ENCODE data around the gene TP53RK.
"Not testable (repeated sequence)": the region's sequence is repeated elsewhere in the genome, so short reads cannot be mapped to it uniquely, and the experiment has no call there.

The TP53RK gene

DNA sequence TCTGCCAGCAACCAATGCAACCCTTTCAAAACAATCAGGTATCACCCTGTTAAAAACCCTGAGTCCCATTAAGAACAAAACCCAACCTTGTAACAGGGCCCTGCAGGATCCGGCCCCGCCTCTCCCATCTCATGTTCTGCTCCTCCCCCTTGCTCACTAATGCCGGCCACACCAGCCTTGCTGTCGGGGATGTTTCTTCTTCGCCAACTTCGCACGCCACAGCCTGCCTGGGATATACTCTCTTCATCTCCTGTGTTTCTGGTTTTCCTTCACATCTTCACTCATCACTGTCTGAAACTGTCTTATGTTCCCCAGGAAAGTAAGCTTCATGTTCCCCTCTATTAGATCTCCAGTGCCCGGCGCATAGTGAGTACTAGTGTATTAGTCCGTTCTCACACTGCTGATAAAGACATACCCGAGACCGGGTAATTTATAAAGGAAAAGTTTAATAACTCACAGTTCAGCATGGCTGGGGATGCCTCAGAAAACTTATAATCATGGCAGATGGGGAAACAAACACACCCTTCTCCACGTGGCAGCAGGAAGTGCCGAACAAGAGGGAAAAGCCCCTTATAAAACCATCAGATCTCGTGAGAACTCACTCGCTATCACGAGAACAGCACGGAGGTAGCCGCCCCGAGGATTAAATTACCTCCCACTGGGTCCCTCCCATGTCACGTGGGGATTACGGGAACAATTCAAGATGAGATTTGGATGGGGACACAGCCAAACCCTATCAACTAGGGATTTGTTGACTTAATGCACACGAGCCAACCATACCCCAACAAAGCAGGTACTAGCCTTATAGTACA is 5.1 kb downstream of the TP53RK start:
- H3K27ac ChIP-seq (ENCODE audit: low read depth, low read length), result peak overlapping the region; percentile 54
- H3K4me1 ChIP-seq (ENCODE audit: control insufficient read depth in 5 of 5, insufficient read depth in 5 of 5, low read length in 5 of 5), result peaks cover 9 to 45% (median 40%) of the 10 kb centered on the region in 5 donors
- no peaks in the 10 kb centered on the region for H3K27me3 ChIP-seq (ENCODE audit: control insufficient read depth in 5 of 5, insufficient read depth in 4 of 5, low read length in 5 of 5)
- peaks cover 5 to 16% (median 11%) of the 10 kb centered on the region in 5 donors for H3K36me3 ChIP-seq (ENCODE audit: control insufficient read depth in 5 of 5, insufficient read depth in 5 of 5, low read length in 5 of 5)
- peak overlapping the region; percentile 41 to 71 (median 56) for H3K9ac ChIP-seq (ENCODE audit: low read length in 5 of 5)
- H3K4me3 ChIP-seq (ENCODE audit: low read depth in 1 of 5, low read length in 5 of 5), result peak overlapping the region; percentile 53 to 70 (median 60)
- H3K9me3 ChIP-seq (ENCODE audit: control insufficient read depth in 5 of 5, low read length in 5 of 5), result no peaks in the 10 kb centered on the region

- no peaks in the 10 kb centered on the region for H3K9me3 ChIP-seq (ENCODE audit: control insufficient read depth in 5 of 5, low read length in 5 of 5)
- peak overlapping the region; percentile 53 to 70 (median 60) for H3K4me3 ChIP-seq (ENCODE audit: low read depth in 1 of 5, low read length in 5 of 5)
- H3K27ac ChIP-seq (ENCODE audit: low read depth, low read length), result no peak overlapping the region
- peaks cover 5 to 16% (median 11%) of the 10 kb centered on the region in 5 donors for H3K36me3 ChIP-seq (ENCODE audit: control insufficient read depth in 5 of 5, insufficient read depth in 5 of 5, low read length in 5 of 5)
- peaks cover 9 to 42% (median 38%) of the 10 kb centered on the region in 5 donors for H3K4me1 ChIP-seq (ENCODE audit: control insufficient read depth in 5 of 5, insufficient read depth in 5 of 5, low read length in 5 of 5)
- H3K27me3 ChIP-seq (ENCODE audit: control insufficient read depth in 5 of 5, insufficient read depth in 4 of 5, low read length in 5 of 5), result no peaks in the 10 kb centered on the region
- H3K9ac ChIP-seq (ENCODE audit: low read length in 5 of 5), result peak overlapping the region in 4 of 5 donors; percentile 41 to 71 (median 50)
These were observed 5.6 kb downstream of the TP53RK start for GRCh38 chr20:46683668-46683938.

DNA sequence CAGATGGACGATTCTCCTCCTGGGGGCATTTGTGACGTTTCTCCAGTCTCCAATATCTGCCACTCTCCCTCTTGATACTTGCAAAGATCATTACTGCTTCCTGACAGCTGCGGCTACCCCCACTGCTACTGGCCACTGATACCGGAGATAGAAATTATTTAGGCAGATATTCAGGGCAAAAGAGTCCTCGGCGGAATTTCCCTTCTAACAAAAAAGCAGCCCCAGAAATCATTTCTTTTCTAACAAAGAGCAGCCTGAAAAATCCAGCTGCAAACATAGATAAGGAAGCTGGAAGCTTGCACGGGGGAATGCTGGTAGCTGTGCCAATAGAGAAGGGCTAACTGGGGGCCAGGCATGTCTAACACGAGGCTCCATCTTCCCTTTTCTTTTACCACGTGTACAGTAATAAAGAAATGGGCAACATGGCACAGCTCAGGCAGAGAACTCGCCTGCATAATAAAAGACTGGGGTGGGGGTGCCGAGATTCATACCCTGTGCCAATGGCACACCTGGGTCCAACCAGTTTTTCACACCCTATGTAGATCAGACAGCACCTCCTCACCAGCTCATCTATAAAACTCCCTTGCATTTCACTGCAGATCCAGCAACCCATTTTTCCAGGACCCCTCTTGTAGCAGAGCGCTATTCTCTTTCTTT is 6.1 kb downstream of the TP53RK start:
- H3K4me1 ChIP-seq (ENCODE audit: control insufficient read depth in 5 of 5, insufficient read depth in 5 of 5, low read length in 5 of 5), result peaks cover 7 to 38% (median 33%) of the 10 kb centered on the region in 5 donors
- no peaks in the 10 kb centered on the region for H3K9me3 ChIP-seq (ENCODE audit: control insufficient read depth in 5 of 5, low read length in 5 of 5)
- peak overlapping the region in 3 of 5 donors; percentile 26 to 71 (median 43) for H3K9ac ChIP-seq (ENCODE audit: low read length in 5 of 5)
- H3K36me3 ChIP-seq (ENCODE audit: control insufficient read depth in 5 of 5, insufficient read depth in 5 of 5, low read length in 5 of 5), result peaks cover 5 to 16% (median 11%) of the 10 kb centered on the region in 5 donors
- H3K27me3 ChIP-seq (ENCODE audit: control insufficient read depth in 5 of 5, insufficient read depth in 4 of 5, low read length in 5 of 5), result no peaks in the 10 kb centered on the region
- H3K4me3 ChIP-seq (ENCODE audit: low read depth in 1 of 5, low read length in 5 of 5), result peak overlapping the region; percentile 53 to 70 (median 60)
- H3K27ac ChIP-seq (ENCODE audit: low read depth, low read length), result no peak overlapping the region

- H3K4me3 ChIP-seq (ENCODE audit: low read depth in 1 of 5, low read length in 5 of 5), result no peak overlapping the region
- H3K36me3 ChIP-seq (ENCODE audit: control insufficient read depth in 5 of 5, insufficient read depth in 5 of 5, low read length in 5 of 5), result peaks cover 5 to 16% (median 11%) of the 10 kb centered on the region in 5 donors
- no peak overlapping the region for H3K27ac ChIP-seq (ENCODE audit: low read depth, low read length)
- H3K9me3 ChIP-seq (ENCODE audit: control insufficient read depth in 5 of 5, low read length in 5 of 5), result no peaks in the 10 kb centered on the region
- peaks cover 4 to 29% (median 25%) of the 10 kb centered on the region in 5 donors for H3K4me1 ChIP-seq (ENCODE audit: control insufficient read depth in 5 of 5, insufficient read depth in 5 of 5, low read length in 5 of 5)
- no peaks in the 10 kb centered on the region for H3K27me3 ChIP-seq (ENCODE audit: control insufficient read depth in 5 of 5, insufficient read depth in 4 of 5, low read length in 5 of 5)
- peak overlapping the region in 1 of 5 donors; percentile 26 for H3K9ac ChIP-seq (ENCODE audit: low read length in 5 of 5)
These were observed 7.0 kb downstream of the TP53RK start for GRCh38 chr20:46682063-46682821.

DNA sequence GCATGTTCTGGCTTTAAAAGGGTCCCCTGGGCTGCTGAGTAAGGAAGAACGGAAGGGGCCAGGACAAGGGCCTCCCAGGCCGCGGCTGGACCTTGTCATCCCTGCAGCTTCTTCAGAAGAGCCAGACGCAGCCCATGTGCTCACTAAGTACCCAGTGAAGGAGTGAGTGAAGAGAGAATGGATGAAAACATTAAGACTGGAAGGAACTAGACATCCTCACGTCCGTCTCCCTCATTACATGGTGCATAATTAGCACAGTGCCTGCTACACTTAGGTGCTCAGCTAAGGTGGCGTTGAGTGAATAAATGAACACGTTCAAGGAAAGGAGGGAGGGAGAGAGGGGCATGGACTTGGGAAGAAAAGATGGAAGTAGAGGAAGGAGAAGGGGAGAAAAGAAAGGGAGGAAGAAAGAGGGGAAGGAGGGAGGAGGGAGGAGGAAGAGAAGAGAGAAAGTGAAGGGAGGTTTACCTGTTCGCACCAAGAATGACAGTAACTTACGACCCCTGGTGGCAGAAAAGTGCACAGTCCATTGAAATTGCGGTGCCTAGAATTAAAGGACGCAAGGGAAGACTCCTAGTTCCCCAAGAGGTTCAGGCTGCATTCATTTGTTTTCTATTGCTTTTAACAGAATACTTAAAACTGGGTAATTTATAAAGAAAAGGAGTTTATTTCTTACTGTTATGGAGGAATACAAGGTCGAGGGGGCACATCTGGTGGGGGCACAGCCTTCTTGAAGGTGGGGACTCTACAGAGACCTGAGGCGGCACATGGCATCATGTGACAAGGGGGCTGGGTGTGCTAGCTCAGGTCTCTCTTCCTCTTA is 8.0 kb downstream of the TP53RK start:
- Histone ChIP-seq H3K9ac (ENCODE audit: low read length in 5 of 5) (no peak overlapping the region), H3K9me3 (ENCODE audit: control insufficient read depth in 5 of 5, low read length in 5 of 5) (no peaks in the 10 kb centered on the region), H3K27ac (ENCODE audit: low read depth, low read length) (no peak overlapping the region), H3K36me3 (ENCODE audit: control insufficient read depth in 5 of 5, insufficient read depth in 5 of 5, low read length in 5 of 5) (peaks cover under 1 to 9% (median 5%) of the 10 kb centered on the region in 5 donors), H3K4me3 (ENCODE audit: low read depth in 1 of 5, low read length in 5 of 5) (no peak overlapping the region), H3K27me3 (ENCODE audit: control insufficient read depth in 5 of 5, insufficient read depth in 4 of 5, low read length in 5 of 5) (no peaks in the 10 kb centered on the region), H3K4me1 (ENCODE audit: control insufficient read depth in 5 of 5, insufficient read depth in 5 of 5, low read length in 5 of 5) (peaks cover 4 to 26% (median 23%) of the 10 kb centered on the region in 5 donors)

- H3K27ac ChIP-seq (ENCODE audit: low read depth, low read length), result no peak overlapping the region
- no peaks in the 10 kb centered on the region for H3K9me3 ChIP-seq (ENCODE audit: control insufficient read depth in 5 of 5, low read length in 5 of 5)
- H3K36me3 ChIP-seq (ENCODE audit: control insufficient read depth in 5 of 5, insufficient read depth in 5 of 5, low read length in 5 of 5), result peaks cover 0 to 8% (median 2%) of the 10 kb centered on the region in 5 donors
- H3K27me3 ChIP-seq (ENCODE audit: control insufficient read depth in 5 of 5, insufficient read depth in 4 of 5, low read length in 5 of 5), result no peaks in the 10 kb centered on the region
- no peak overlapping the region for H3K9ac ChIP-seq (ENCODE audit: low read length in 5 of 5)
- peaks cover 4 to 26% (median 23%) of the 10 kb centered on the region in 5 donors for H3K4me1 ChIP-seq (ENCODE audit: control insufficient read depth in 5 of 5, insufficient read depth in 5 of 5, low read length in 5 of 5)
- H3K4me3 ChIP-seq (ENCODE audit: low read depth in 1 of 5, low read length in 5 of 5), result no peak overlapping the region
These were observed 8.6 kb downstream of the TP53RK start for GRCh38 chr20:46680684-46681031.

DNA sequence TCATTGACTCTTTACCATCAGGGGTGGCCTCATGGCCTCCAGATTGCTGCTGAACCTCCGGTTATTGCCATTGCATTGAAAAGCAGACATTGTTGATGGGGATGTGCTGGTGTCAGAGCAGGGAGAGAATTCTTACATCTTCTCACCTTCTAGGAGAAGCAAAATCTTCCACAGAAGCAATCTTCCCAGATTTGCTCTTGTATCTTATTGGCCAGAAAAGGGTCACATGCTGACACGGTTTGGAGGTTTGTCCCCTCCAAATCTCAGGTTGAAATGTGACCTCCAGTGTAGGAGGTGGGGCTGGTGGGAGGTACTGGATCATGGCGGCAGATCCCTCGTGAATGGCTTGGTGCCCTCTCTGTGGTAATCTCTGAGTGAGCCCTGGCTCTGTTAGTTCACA is 10.7 kb downstream of the TP53RK start:
- H3K9ac ChIP-seq (ENCODE audit: low read length in 5 of 5), result no peak overlapping the region
- peaks cover 0 to 8% (median 0%) of the 10 kb centered on the region in 5 donors for H3K36me3 ChIP-seq (ENCODE audit: control insufficient read depth in 5 of 5, insufficient read depth in 5 of 5, low read length in 5 of 5)
- H3K9me3 ChIP-seq (ENCODE audit: control insufficient read depth in 5 of 5, low read length in 5 of 5), result no peaks in the 10 kb centered on the region
- H3K27me3 ChIP-seq (ENCODE audit: control insufficient read depth in 5 of 5, insufficient read depth in 4 of 5, low read length in 5 of 5), result no peaks in the 10 kb centered on the region
- no peak overlapping the region for H3K4me3 ChIP-seq (ENCODE audit: low read depth in 1 of 5, low read length in 5 of 5)
- H3K4me1 ChIP-seq (ENCODE audit: control insufficient read depth in 5 of 5, insufficient read depth in 5 of 5, low read length in 5 of 5), result peaks cover 1 to 15% (median 13%) of the 10 kb centered on the region in 5 donors
- no peak overlapping the region for H3K27ac ChIP-seq (ENCODE audit: low read depth, low read length)

DNA sequence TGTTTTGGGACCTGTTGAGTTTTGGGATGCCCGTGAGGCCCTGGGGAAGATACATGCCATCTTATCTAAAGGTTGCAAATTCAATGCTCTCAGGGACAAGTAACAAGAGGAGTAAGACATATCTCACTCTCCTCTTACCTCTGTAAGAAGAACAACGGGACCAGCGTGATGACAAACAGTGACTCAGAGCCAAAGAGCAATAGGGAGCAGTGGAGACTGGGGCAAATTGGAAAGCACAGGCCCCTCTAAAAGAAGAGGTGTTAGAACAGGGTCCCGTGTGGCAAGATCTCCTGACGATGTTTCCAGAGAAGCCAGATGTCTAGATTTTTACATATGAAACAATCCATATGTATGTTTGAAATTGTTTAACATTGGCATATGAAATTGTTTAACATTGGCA is 11.6 kb downstream of the TP53RK start:
- H3K4me1 ChIP-seq (ENCODE audit: control insufficient read depth in 5 of 5, insufficient read depth in 5 of 5, low read length in 5 of 5), result peaks cover 0 to 6% (median 4%) of the 10 kb centered on the region in 5 donors
- H3K27ac ChIP-seq (ENCODE audit: low read depth, low read length), result no peak overlapping the region
- H3K9ac ChIP-seq (ENCODE audit: low read length in 5 of 5), result no peak overlapping the region
- no peak overlapping the region for H3K4me3 ChIP-seq (ENCODE audit: low read depth in 1 of 5, low read length in 5 of 5)
- H3K9me3 ChIP-seq (ENCODE audit: control insufficient read depth in 5 of 5, low read length in 5 of 5), result peaks cover 0 to 3% (median 2%) of the 10 kb centered on the region in 5 donors
- H3K27me3 ChIP-seq (ENCODE audit: control insufficient read depth in 5 of 5, insufficient read depth in 4 of 5, low read length in 5 of 5), result no peaks in the 10 kb centered on the region
- peaks cover 0 to 8% (median 0%) of the 10 kb centered on the region in 5 donors for H3K36me3 ChIP-seq (ENCODE audit: control insufficient read depth in 5 of 5, insufficient read depth in 5 of 5, low read length in 5 of 5)

- H3K9ac ChIP-seq (ENCODE audit: low read length in 5 of 5); H3K27me3 ChIP-seq (ENCODE audit: control insufficient read depth in 5 of 5, insufficient read depth in 4 of 5, low read length in 5 of 5); H3K4me3 ChIP-seq (ENCODE audit: low read depth in 1 of 5, low read length in 5 of 5); H3K4me1 ChIP-seq (ENCODE audit: control insufficient read depth in 5 of 5, insufficient read depth in 5 of 5, low read length in 5 of 5); H3K9me3 ChIP-seq (ENCODE audit: control insufficient read depth in 5 of 5, low read length in 5 of 5); H3K36me3 ChIP-seq (ENCODE audit: control insufficient read depth in 5 of 5, insufficient read depth in 5 of 5, low read length in 5 of 5); H3K27ac ChIP-seq (ENCODE audit: low read depth, low read length): not testable (repeated sequence)
These were observed 12.5 kb downstream of the TP53RK start for GRCh38 chr20:46676649-46677316.
